ENCODE data around the gene RASGEF1C. TPM values are rescaled to one million over a fixed set of nuclear protein-coding genes. Genes with fewer than 3 reads are reported as not detected.

Gene RASGEF1C
- total and polyA plus RNA-seq, 10 of the 15 experiments (the other 5 are each of a cell fraction or from before 2014, with no cell fraction given), result not detected

DNA sequence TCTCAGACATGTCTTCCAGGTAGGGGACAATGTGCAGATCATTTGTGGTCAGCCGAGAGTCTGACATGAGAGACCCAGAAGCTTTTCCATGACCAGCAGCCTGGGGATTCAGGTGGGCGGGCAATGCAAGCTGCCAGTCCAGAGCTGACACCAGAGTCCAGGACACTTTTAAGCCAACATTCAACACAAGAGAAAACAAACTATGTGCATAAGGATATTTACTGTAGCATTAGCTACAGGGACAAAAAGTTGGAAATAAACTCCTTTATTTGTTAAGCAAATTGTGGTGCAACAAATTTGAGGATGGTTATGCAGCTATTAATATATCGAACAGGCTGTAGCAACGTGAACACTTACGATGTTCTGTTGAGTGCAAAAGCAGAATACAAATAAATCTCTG is 127.5 kb downstream of the RASGEF1C start (continued):
- TF ChIP-seq MYC (IDR thresholded peaks at IDR 0.05; ENCODE audit: insufficient read depth, insufficient read length, insufficient replicate concordance, low read length, severe bottlenecking) (no peak), SIN3A (IDR thresholded peaks at IDR 0.05; ENCODE audit: low read depth, low read length) (no peak), SMAD1 (IDR thresholded peaks at IDR 0.05; ENCODE audit: low read depth, partially characterized antibody) (no peak), ZSCAN29 (IDR thresholded peaks at IDR 0.05) (no peak), MTA2 (IDR thresholded peaks at IDR 0.05; ENCODE audit: low read depth) (no peak), RBBP5 (conservative IDR thresholded peaks at IDR 0.05) (no peak), BCLAF1 (IDR thresholded peaks at IDR 0.05) (no peak), CREM (IDR thresholded peaks at IDR 0.05; ENCODE audit: low read depth) (no peak)
- TF ChIP-seq, protein P1, sequence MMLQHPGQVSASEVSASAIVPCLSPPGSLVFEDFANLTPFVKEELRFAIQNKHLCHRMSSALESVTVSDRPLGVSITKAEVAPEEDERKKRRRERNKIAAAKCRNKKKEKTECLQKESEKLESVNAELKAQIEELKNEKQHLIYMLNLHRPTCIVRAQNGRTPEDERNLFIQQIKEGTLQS (IDR thresholded peaks at IDR 0.05; ENCODE audit: borderline replicate concordance, extremely low read depth, low read depth, low read length), result no peak

Data from GM12878 (cell line).